RWPE1 (cell line): ENCODE measurements around the gene SEZ6.

Experiments used
- CTCF ChIA-PET: fragments of 350-600 bp; sonication (Branson Sonifier 250); formaldehyde crosslinking; extraction: SDS; loops from one replicate; lab custom pipeline; 2021; lab: Yijun Ruan, JAX
- POLR2A ChIA-PET: fragments of 400-600 bp; formaldehyde crosslinking; extraction: SDS; loops from one replicate; lab custom pipeline; 2020; ENCODE audit warnings: antibody characterized with exemption; ENCODE audit not compliant: low non-redundant PET; lab: Yijun Ruan, JAX
- DNase-seq: peaks from one replicate; pipeline ENCODE4 v3.0.0; 2012; ENCODE audit warnings: low spot score
- H3K27ac ChIP-seq: fragments of 450-650 bp; 2 replicates; pipeline ENCODE4 v1.5.1; 2017
- TF ChIP-seq, protein P1 (sequence below): fragments of 450-650 bp; conservative IDR thresholded peaks from 2 replicates; pipeline ENCODE4 v1.5.1; 2017; ENCODE audit warnings: low read depth, mild to moderate bottlenecking

SEZ6 gene

DNA sequence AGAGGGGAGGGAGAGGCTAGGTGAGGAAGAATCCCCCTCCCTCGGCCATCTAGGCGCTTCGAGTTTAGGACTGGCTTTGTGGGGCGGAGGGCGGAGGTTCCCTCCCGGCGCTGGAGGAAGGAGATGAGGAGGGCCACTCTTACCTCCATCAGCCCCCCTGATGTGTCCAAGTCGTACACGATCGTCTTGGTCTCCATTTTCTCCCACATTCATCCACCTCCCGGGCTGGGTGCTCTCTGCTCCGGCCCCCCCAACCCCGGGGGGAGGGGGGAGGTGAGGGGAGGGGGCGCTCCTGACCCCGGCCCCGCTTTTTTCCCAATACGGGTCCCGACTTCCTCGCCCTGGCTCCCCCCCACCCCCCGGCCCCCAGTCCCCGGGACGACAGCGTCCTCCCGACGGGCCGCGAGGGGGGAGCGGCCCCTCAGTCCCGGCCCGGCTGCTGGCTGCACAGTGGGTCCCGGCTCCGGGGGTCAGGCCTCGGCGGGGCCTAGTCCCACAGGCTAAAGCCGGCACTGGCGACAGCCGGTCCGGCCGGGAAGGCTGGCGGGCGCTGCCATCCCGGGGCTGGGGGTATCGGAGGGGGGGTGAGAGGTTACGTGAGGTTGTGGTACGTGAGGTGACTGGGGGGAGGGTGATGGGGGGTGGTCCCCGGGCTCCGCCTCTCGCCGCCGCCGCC is 54.9 kb downstream of the SEZ6 start:
- ChIA-PET CTCF (interaction anchor here (3.3 kb wide), 1 partner anchor 224 kb away, joined by 20 read pairs; the partner anchor contains the start of gene TLCD1), POLR2A (interaction anchor here (0.5 to 1.4 kb wide), 3 partner anchors 117 to 231 kb away, joined by 4 to 8 read pairs (median 4); partner anchors contain the start of gene RPL23A)
- no peak for DNase-seq
- TF ChIP-seq, protein P1, sequence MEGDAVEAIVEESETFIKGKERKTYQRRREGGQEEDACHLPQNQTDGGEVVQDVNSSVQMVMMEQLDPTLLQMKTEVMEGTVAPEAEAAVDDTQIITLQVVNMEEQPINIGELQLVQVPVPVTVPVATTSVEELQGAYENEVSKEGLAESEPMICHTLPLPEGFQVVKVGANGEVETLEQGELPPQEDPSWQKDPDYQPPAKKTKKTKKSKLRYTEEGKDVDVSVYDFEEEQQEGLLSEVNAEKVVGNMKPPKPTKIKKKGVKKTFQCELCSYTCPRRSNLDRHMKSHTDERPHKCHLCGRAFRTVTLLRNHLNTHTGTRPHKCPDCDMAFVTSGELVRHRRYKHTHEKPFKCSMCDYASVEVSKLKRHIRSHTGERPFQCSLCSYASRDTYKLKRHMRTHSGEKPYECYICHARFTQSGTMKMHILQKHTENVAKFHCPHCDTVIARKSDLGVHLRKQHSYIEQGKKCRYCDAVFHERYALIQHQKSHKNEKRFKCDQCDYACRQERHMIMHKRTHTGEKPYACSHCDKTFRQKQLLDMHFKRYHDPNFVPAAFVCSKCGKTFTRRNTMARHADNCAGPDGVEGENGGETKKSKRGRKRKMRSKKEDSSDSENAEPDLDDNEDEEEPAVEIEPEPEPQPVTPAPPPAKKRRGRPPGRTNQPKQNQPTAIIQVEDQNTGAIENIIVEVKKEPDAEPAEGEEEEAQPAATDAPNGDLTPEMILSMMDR: no peak
- H3K27ac ChIP-seq: peak overlapping the region; percentile 96

DNA sequence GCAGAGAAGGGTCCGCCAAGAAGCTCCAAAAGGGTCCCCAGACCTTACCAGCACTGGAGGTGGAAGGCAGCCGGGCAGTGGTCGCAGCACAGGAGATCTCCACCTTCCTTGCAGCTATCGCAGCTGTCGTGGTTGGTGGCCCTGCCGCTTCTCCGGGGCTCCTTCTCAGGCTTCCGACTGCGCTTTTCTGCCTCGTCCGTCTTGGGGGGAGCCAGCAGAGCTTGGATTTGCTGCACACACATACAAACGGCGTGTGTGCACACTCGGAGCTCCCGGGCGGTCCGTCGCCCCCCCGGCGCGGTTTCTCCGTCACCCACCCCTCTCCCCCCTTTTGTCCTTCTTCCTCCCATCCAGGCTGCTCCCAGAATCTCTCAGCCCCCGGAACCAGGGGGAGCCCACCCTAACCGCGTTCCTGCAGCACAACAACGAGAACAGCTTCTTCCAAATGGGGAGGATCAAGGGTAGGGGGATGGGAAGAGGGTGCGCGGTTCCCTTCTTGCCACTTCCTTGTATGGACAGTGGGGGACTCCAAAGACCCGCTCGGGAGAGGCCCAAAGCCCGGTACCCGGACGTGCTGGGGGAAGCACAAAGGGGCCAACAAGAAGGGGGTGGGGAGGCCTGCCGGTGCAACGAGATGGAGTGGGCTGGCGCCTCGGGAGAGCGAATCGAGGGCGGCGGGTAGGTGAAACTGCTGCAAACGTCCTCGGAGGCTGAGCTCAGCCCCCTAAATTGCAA is 55.6 kb downstream of the SEZ6 start:
- TF ChIP-seq, protein P1: no peak
- POLR2A ChIA-PET: interaction anchor here (0.8 to 1.2 kb wide), 2 partner anchors 205 to 224 kb away, joined by 3 read pairs; no protein-coding TSS in a partner anchor
- peak; percentile 26 for DNase-seq
- peak overlapping the region; percentile 96 for H3K27ac ChIP-seq
- CTCF ChIA-PET: interaction anchor here (0.6 to 3.3 kb wide), 3 partner anchors 15 to 224 kb away, joined by 3 to 20 read pairs (median 3); partner anchors contain the start of gene TLCD1

DNA sequence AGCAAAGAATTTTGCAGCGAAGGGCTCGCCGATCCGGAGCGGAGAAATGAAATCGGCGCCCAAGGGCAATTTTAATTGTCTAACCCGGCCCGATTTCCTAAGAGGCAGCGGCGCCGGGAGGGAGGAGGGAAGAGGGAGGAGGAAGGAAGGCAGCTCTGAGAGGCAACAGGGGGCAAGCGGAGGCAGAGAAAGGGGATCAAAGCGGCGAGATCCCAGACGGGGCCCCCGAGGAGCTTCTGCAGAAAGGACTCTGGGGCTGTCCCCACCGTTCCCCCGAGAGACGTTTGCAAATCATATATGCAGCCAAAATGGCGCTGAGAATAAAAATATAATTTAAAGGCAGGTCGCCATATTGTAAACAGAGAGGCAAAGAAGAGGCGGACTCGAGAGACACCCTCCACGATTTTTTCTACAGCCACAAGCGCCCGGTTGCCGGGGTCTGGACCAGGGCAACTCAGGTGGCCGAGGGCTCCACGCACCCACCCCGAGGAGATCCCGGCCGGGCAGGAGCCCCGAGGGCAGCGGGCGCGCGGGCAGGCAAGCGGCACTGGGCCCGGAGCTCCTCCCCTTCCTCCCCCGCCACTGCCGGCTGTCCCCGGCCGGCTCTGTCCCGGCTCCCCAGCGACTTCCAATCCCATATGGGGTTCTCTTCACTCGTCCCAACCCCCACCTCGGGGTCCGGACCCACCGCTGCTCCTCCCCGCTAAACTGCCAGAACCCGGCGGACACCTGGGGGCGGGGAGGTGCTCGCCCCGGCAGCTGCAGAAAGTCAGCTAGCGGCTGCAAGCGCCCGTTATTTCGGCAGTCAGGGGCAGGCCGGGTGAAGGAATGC is 56.4 kb downstream of the SEZ6 start:
- DNase-seq: peak; percentile 46
- peak overlapping the region; percentile 96 for H3K27ac ChIP-seq
- ChIA-PET POLR2A (interaction anchor here (0.6 to 1.2 kb wide), 3 partner anchors 204 to 227 kb away, joined by 3 to 10 read pairs (median 3); no protein-coding TSS in a partner anchor), CTCF (interaction anchor here (0.6 to 3.3 kb wide), 5 partner anchors 16 to 223 kb away, joined by 3 to 20 read pairs (median 4); partner anchors contain the start of gene TLCD1)
- TF ChIP-seq, protein P1: no peak

DNA sequence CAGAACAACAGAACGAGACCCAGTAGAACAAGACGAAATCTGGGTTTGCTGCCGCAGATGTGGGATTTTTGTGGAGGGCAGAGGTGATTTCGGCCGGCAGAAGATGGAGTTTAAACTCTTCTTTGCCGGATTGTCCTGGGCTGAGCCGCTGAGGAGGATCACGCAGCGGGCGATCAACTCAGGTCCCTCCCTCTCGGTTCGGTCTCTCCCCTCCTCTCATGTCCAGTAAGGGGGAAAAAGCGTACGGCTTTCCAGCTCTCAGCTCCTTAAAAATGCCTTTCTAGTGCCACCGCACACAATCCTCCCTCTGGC is 57.0 kb downstream of the SEZ6 start:
- CTCF ChIA-PET: interaction anchor here (0.5 to 3.3 kb wide), 4 partner anchors 166 to 222 kb away, joined by 4 to 20 read pairs (median 5); partner anchors contain the start of gene TLCD1
- TF ChIP-seq, protein P1: no peak
- POLR2A ChIA-PET: interaction anchor here (0.6 to 0.7 kb wide), 2 partner anchors 183 to 222 kb away, joined by 3 read pairs; no protein-coding TSS in a partner anchor
- no peak for DNase-seq
- peak overlapping the region; percentile 96 for H3K27ac ChIP-seq

DNA sequence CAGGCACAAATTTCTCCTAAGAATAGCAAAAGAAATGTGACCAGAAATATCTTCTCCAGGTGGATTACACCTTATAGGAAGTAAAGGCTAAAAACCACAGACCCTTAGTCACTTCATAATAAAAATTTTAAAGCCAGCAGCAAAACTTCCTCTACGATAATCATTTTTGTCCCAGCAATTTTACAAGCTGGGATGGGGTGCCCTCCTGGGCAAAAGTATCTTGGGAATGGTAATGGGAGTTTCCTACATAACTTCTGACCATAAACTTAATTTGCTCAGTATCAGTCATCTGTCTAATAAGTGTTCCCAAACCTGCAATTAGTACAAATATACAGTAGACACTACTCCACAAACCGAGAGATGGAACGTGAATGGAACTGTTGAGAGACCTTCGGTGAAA is 57.5 kb downstream of the SEZ6 start:
- peak overlapping the region; percentile 96 for H3K27ac ChIP-seq
- POLR2A ChIA-PET: interaction anchor here (0.6 to 0.7 kb wide), 2 partner anchors 183 to 222 kb away, joined by 3 read pairs; no protein-coding TSS in a partner anchor

More for the DNA sequence above, 57.5 kb downstream of the SEZ6 start:
- CTCF ChIA-PET: interaction anchor here (0.5 to 1.0 kb wide), 4 partner anchors 166 to 194 kb away, joined by 4 to 7 read pairs (median 5); no protein-coding TSS in a partner anchor
- no peak for DNase-seq
- TF ChIP-seq, protein P1: no peak
